ES-I3 (cell line): ENCODE measurements around the gene TRIM59.

Experiments
- H3K36me3 ChIP-seq: 2 replicates; pipeline ENCODE4 v1.6.1; 2013; ENCODE audit warnings: mild to moderate bottlenecking, low read length, control low read depth, moderate library complexity; ENCODE audit not compliant: insufficient read depth
- H3K4me1 ChIP-seq: 2 replicates; pipeline ENCODE4 v1.6.1; 2013; ENCODE audit warnings: mild to moderate bottlenecking, control low read depth, low read length; ENCODE audit not compliant: insufficient read depth
- H3K9ac ChIP-seq: 2 replicates; pipeline ENCODE4 v1.6.1; 2013; ENCODE audit warnings: low read depth, mild to moderate bottlenecking, low read length, moderate library complexity
- H3K9me3 ChIP-seq: 2 replicates; pipeline ENCODE4 v1.6.1; 2013; ENCODE audit warnings: mild to moderate bottlenecking, low read length, moderate library complexity; ENCODE audit not compliant: control insufficient read depth, insufficient read depth

TRIM59 gene

GRCh38 chr3:160390565-160391138, 58.9 kb downstream of the TRIM59 start:
- Histone ChIP-seq H3K36me3 (no peaks in the 10 kb centered on the region), H3K4me1 (no peaks in the 10 kb centered on the region), H3K9me3 (no peaks in the 10 kb centered on the region)

More at GRCh38 chr3:160390565-160391138, 58.9 kb downstream of the TRIM59 start:
- H3K9ac ChIP-seq, result no peak overlapping the region
